GM10266 (cell line): ENCODE results near the gene FBRS.

Experiments used
- DNase-seq: peaks from one replicate; pipeline ENCODE4 v3.0.0; 2012; ENCODE audit errors: extremely low spot score
- CTCF ChIP-seq: IDR thresholded peaks from 2 replicates; pipeline ENCODE4 v1.5.1; 2012; ENCODE audit warnings: mild to moderate bottlenecking, low read depth; ENCODE audit not compliant: control insufficient read depth, insufficient read depth; ENCODE audit errors: missing control alignments

Gene FBRS

GRCh38 chr16:30657866-30658730 is at the start of gene FBRS:
Gene FBRS (plus strand): TSS chr16:30658431. CDS start chr16:30659519, 1,088 bp downstream.
- peak; percentile 99 for DNase-seq
- TF ChIP-seq CTCF = peak; percentile 93

DNA sequence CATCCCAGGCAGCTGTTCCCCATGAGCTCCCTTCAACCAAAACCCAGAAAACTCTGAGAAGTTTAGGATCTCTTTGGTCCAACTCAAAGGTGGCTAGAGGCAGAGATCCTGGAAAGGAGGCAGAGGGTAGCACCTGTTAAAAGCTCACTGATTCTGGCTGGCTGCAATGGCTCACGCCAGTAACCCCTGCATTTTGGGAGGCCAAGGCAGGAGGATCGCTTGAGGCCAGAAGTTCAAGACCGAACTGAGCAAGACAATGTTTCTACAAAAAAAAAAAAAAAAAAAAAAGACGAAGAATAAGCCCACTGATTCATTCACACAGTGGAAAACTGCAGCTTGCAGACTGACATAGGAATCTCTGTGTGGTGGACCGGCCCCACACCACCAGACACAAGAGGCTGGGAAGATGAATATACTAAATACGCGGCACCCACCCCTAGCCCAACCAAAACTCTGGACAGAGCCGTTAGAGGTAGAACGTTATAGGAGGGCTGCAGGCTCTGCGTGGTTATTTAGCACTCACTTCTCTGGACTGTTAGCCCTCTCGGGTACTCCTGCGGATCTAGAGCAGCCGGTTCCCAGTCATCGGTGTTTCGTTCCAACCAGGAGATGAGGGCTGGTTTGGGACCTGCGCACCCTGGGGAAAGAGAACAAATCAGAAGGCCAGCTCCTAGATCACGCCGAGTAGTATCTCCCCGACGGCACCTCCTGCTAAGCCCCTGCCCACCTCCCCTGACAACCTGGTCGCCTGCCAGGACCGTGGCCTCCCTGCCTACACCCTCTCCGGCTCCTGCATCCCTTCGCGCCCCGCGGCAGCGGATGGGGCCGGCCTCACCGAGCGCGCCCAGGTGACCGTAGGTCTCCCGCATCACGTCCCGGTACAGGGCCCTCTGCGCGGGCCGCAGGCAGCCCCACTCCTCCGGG is 49.0 kb upstream of the FBRS start:
- DNase-seq = peak; percentile 67
- no peak for TF ChIP-seq CTCF

DNA sequence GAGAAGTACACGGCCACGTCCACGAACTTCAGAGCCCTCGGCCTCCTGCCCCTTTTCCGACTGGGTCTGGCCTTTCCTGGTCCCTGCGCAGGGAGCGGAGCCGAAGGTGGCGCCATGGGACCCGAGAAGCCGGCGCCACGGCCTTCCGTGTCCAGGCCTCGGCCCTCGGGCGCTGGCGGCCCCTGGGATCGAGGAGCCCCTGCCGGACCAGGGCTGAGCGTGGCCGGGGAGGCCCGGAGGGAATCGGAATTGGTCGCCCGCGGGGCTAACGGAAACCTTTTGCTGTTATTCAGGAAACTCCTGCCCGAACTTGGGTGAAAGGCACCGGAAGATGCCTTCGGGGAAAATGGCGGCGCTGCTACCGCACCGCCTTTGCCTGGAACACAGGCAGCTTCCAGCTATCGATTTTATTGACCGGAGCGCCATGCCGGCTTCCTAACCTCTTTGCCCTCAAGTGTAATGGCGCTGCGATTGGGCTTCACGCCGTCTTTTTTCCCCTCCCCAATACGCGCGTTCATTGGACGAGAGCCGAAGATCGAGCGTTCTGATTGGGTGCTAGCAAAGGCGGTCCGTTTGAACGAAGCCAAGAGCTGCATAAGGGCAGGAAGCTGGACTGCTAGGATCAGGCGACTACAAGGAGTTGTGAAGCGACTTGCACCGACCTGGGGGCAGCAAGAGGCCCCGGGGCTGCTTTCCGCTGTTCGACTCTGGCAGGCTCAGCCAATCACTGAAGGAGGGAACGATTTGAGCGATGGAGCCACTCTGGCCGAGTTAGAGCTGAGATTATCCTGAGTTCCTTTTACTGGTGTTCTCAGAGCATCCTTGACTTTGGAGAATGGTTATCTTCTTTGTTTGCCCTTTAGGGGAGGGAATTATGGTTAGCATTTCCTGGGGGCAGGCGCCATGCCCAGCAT is 48.0 kb upstream of the FBRS start, which contains the start of gene ZNF689:
Gene ZNF689, minus strand, starts transcription at position 464 of the 914 bp plus-strand sequence. Its CDS starts 348 bp downstream, at position 116.
- DNase-seq = peak; percentile 97
- no peak for TF ChIP-seq CTCF

GRCh38 chr16:30615358-30616091 is 42.7 kb upstream of the FBRS start:
- peak; percentile 82 for TF ChIP-seq CTCF
- DNase-seq = peak; percentile 63

DNA sequence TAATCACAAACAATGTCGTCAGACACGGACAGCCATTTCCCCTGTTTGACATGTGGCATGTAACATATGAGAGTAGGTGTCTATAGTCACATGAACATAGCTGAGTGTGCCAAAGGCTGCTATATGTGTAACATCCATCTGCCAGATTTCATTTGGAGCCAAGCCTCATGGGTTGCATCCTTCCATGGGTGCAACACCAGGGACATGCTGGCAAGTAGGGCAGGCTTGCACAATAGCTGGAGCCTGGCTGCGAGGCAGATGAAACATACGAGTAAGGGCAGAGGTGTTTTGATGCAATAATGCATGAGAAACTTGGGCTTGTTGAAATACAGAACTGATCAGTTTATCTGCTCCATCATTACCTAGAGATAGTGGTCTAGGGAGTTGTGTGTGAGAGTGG is 39.0 kb upstream of the FBRS start:
- no peak for TF ChIP-seq CTCF
- no peak for DNase-seq

- no peak for TF ChIP-seq CTCF
- no peak for DNase-seq
Measured at GRCh38 chr16:30619638-30620037, 38.6 kb upstream of the FBRS start.
